Endothelial cell of umbilical vein (primary cell): Measurements from ENCODE around the gene CDH2.

Source experiments
- EZH2 ChIP-seq: IDR thresholded peaks from 2 replicates; pipeline ENCODE4 v1.6.1; 2012; ENCODE audit warnings: borderline replicate concordance, low read depth, mild to moderate bottlenecking, moderate library complexity, low read length, inconsistent platforms; ENCODE audit not compliant: severe bottlenecking
- FOS ChIP-seq: IDR thresholded peaks from 2 replicates; pipeline ENCODE4 v1.6.1; 2011; ENCODE audit warnings: mild to moderate bottlenecking, low read length, moderate library complexity, borderline replicate concordance; ENCODE audit not compliant: insufficient read depth
- GATA2 ChIP-seq: IDR thresholded peaks from 2 replicates; pipeline ENCODE4 v1.7.0; 2011; ENCODE audit warnings: low read depth, mild to moderate bottlenecking, moderate library complexity, mixed read lengths, low read length; ENCODE audit not compliant: insufficient read length, insufficient read depth
- JUN ChIP-seq: IDR thresholded peaks from 2 replicates; pipeline ENCODE4 v1.6.1; 2011; ENCODE audit warnings: borderline replicate concordance, low read depth; ENCODE audit not compliant: insufficient read length, insufficient read depth
- MYC ChIP-seq: IDR thresholded peaks from one replicate; pipeline ENCODE4 v1.6.1; 2011; ENCODE audit warnings: mild to moderate bottlenecking, low read depth, low read length
- POLR2A ChIP-seq: IDR thresholded peaks from 2 replicates; pipeline ENCODE4 v1.6.1; 2012; ENCODE audit warnings: low read depth, mild to moderate bottlenecking, control low read depth, low read length
- POLR2AphosphoS5 ChIP-seq: IDR thresholded peaks from 2 replicates; pipeline ENCODE4 v1.6.1; 2012; ENCODE audit warnings: low read depth, mild to moderate bottlenecking, control low read depth, low read length, moderate library complexity; ENCODE audit not compliant: insufficient read depth
- TF ChIP-seq, protein P1 (sequence below), 2 donors: IDR thresholded peaks; 1 replicate in 1 of 2; 2 replicates in 1 of 2; pipeline ENCODE4 v1.5.1; 2011; ENCODE audit warnings: low read length in 2 of 2, mild to moderate bottlenecking in 2 of 2, moderate library complexity in 2 of 2, control low read depth in 1 of 2, inconsistent platforms in 1 of 2, low read depth in 1 of 2; ENCODE audit not compliant: insufficient read depth in 1 of 2; ENCODE audit errors: extremely low read depth in 1 of 2
- TF ChIP-seq, protein P2 (sequence below): IDR thresholded peaks from 2 replicates; pipeline ENCODE4 v1.6.1; 2011; ENCODE audit not compliant: insufficient read depth, insufficient read length

DNA sequence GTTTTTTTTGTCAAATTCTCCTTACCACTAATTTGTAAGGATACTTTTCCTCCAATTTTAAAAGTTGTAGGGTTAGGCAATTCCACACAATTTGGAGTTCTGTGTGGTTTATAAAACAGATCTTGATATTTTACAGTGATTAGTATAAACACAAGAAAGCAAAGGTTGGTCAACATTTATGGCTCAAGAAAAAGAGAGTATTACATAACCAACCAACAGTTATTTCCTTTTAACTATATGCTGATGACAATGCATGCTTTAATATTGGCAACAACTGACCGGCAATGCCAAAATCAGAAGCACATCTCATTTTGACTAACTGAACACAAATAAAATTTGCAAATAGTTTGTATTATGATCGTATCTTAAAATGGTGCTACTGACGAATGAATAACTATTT is 137.2 kb downstream of the CDH2 start:
- TF ChIP-seq, protein P1, sequence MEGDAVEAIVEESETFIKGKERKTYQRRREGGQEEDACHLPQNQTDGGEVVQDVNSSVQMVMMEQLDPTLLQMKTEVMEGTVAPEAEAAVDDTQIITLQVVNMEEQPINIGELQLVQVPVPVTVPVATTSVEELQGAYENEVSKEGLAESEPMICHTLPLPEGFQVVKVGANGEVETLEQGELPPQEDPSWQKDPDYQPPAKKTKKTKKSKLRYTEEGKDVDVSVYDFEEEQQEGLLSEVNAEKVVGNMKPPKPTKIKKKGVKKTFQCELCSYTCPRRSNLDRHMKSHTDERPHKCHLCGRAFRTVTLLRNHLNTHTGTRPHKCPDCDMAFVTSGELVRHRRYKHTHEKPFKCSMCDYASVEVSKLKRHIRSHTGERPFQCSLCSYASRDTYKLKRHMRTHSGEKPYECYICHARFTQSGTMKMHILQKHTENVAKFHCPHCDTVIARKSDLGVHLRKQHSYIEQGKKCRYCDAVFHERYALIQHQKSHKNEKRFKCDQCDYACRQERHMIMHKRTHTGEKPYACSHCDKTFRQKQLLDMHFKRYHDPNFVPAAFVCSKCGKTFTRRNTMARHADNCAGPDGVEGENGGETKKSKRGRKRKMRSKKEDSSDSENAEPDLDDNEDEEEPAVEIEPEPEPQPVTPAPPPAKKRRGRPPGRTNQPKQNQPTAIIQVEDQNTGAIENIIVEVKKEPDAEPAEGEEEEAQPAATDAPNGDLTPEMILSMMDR (IDR thresholded peaks at IDR 0.05; ENCODE audit: extremely low read depth in 1 of 2, insufficient read depth in 1 of 2, low read depth in 1 of 2, low read length in 2 of 2), result no peak
- TF ChIP-seq POLR2A (no peak), GATA2 (no peak), POLR2AphosphoS5 (no peak), EZH2 (no peak), MYC (no peak), JUN (no peak), FOS (no peak)
- TF ChIP-seq, protein P2, sequence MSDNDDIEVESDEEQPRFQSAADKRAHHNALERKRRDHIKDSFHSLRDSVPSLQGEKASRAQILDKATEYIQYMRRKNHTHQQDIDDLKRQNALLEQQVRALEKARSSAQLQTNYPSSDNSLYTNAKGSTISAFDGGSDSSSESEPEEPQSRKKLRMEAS, result no peak
